ENCODE data around the gene MYLK.

Gene MYLK

DNA sequence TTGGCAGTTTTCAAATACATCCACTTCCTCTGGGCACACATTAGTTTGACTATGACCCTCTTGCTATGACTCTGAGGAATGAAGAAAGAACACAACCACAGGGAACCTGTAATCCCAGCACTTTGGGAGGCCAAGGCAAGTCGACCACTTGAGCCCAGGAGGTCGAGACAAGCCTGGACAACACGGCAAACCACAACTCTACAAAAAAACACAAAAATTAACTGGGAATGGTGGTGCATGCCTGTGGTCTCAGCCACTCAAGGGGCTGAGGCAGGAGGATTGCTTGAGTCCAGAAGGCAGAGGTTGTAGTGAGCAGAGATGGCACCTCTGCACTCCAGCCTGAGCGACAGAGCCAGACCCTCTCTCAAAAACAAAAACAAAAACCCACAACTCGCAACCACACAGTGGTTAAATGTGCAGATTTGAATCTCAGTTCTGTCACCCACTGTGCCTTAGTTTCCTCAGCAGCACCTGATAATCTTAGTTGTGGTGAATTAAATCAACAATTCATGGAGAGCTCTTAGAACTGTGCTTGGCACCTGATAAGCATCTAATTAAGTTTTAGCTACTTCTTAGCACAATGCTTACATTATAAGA lies 65.7 kb downstream of the MYLK start:
- TF ChIP-seq, protein P1, sequence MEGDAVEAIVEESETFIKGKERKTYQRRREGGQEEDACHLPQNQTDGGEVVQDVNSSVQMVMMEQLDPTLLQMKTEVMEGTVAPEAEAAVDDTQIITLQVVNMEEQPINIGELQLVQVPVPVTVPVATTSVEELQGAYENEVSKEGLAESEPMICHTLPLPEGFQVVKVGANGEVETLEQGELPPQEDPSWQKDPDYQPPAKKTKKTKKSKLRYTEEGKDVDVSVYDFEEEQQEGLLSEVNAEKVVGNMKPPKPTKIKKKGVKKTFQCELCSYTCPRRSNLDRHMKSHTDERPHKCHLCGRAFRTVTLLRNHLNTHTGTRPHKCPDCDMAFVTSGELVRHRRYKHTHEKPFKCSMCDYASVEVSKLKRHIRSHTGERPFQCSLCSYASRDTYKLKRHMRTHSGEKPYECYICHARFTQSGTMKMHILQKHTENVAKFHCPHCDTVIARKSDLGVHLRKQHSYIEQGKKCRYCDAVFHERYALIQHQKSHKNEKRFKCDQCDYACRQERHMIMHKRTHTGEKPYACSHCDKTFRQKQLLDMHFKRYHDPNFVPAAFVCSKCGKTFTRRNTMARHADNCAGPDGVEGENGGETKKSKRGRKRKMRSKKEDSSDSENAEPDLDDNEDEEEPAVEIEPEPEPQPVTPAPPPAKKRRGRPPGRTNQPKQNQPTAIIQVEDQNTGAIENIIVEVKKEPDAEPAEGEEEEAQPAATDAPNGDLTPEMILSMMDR (conservative IDR thresholded peaks at IDR 0.05; ENCODE audit: control insufficient read depth, insufficient read depth, low read depth, low read length) = no peak
- no peak overlapping the region for H3K4me3 ChIP-seq (ENCODE audit: control insufficient read depth, low read depth, low read length)
- DNase-seq (ENCODE audit: low read depth) = no peak

DNA sequence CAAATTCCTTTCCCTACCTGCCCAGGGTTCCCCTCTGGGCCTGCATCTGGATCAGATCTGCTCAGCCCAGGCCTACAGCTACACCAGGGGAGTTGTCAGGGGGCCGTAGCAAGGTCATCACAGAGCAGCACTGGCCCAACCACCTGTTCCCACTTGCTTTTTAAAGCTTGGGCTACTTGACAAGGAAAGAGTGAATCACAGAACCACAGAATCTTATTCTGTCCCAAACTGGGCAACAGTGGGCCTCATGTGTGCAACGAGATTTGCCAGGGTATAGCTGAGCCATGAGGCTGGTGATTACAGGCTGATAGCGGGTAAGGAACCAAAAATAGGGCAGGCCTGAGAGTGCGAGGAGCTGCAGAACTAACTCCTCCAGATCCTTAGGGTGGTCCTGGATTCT lies 66.7 kb downstream of the MYLK start:
- TF ChIP-seq, protein P1 (conservative IDR thresholded peaks at IDR 0.05; ENCODE audit: control insufficient read depth, insufficient read depth, low read depth, low read length) = no peak
- no peak for DNase-seq (ENCODE audit: low read depth)
- H3K4me3 ChIP-seq (ENCODE audit: control insufficient read depth, low read depth, low read length) = no peak overlapping the region

DNA sequence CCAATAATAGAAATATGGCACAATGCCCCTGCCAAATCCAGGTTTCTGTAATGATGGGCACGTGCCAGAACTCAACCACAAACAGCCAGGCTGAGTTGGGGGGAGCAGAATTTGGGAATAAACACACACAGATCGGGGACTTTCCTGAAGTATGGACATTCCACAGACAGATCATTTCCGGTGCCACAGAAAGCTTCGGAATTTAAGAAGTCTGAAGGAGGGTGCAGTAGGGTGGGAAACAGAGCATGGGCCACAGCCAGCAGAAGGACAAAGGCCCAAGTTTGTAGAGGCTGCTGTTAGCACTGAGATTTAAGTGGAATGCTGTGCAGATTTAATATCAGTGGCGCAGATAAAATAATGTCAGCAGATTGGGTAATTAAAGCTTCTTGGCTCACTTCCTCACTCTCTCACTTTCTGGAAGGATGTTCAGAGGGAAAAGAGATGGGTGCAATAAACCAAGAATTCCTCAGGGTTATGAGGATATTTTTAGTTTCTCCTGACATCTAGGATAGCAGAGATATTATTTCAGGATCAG lies 67.4 kb downstream of the MYLK start:
- no peak overlapping the region for H3K4me3 ChIP-seq (ENCODE audit: control insufficient read depth, low read depth, low read length)
- TF ChIP-seq, protein P1 (conservative IDR thresholded peaks at IDR 0.05; ENCODE audit: control insufficient read depth, insufficient read depth, low read depth, low read length) = no peak
- peak; percentile 22 for DNase-seq (ENCODE audit: low read depth)

DNA sequence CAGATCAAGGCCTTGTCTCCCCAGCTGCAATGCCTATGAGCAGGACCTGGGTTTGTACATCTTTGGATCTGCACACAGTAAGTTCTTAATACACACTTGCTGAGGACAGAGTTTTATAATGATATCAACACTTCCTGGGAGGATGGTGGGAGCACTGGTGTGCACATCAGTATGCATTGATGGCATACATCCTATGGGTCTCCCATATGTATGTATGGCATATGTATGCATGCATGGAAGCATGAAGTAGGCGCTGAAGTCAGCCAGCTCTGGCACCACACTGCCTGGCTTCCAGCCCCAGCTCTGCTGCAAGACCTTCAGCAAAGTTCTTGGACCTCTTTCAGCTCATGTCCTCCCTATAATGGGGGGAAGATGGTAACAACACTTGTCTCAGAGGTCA lies 68.2 kb downstream of the MYLK start:
- TF ChIP-seq, protein P1 (conservative IDR thresholded peaks at IDR 0.05; ENCODE audit: control insufficient read depth, insufficient read depth, low read depth, low read length) = no peak
- DNase-seq (ENCODE audit: low read depth) = no peak
- no peak overlapping the region for H3K4me3 ChIP-seq (ENCODE audit: control insufficient read depth, low read depth, low read length)

DNA sequence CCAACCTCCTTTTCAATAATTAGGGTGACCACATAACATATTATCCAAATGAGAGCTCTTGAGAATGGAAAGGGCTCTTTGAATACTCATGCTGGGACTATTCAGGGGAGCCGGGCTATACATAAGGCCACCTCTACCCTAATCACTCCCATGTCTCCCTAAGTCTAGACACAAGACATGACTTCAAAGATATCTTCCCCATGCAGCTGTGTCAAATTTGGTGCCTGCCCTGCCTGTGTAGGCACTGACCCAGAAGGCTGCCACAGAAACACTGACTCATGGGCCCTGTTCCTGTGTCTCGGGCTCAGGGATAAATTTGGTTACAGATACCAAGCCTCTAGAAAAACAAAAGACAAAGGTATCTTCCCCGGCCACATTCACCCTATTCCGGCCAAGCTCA lies 70.3 kb downstream of the MYLK start:
- TF ChIP-seq, protein P1 (conservative IDR thresholded peaks at IDR 0.05; ENCODE audit: control insufficient read depth, insufficient read depth, low read depth, low read length) = no peak
- no peak for DNase-seq (ENCODE audit: low read depth)
- H3K4me3 ChIP-seq (ENCODE audit: control insufficient read depth, low read depth, low read length) = no peak overlapping the region

DNA sequence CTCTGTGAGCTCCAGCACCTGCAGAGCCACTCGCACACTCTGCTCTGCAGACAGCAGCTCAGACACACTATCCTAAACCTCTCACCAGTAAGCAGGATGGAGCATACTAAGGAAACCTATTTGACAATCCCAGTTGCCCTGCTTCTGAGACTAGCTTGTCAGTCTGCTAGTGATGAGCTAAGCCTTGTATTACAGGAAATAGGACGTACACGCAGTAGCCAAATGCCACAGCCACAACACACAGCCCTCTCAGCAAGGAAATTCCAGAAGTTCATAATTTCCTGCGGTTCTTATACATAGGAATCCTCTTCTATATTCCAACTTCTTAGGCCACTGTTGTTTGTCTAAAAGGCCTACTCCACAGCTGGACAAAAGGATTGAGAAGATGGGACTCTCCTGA lies 74.5 kb downstream of the MYLK start:
- DNase-seq (ENCODE audit: low read depth) = no peak
- TF ChIP-seq, protein P1 (conservative IDR thresholded peaks at IDR 0.05; ENCODE audit: control insufficient read depth, insufficient read depth, low read depth, low read length) = no peak
- H3K4me3 ChIP-seq (ENCODE audit: control insufficient read depth, low read depth, low read length) = no peak overlapping the region

Data from fibroblast of mammary gland (primary cell).